IPS DF 4.7 (cell line): Measurements from ENCODE around the gene PSORS1C2.

Experiments
- DNase-seq: peaks from one replicate; pipeline ENCODE4 v3.0.0-alpha.2; 2013; ENCODE audit warnings: low spot score; ENCODE audit errors: extremely low read depth

Gene PSORS1C2

DNA sequence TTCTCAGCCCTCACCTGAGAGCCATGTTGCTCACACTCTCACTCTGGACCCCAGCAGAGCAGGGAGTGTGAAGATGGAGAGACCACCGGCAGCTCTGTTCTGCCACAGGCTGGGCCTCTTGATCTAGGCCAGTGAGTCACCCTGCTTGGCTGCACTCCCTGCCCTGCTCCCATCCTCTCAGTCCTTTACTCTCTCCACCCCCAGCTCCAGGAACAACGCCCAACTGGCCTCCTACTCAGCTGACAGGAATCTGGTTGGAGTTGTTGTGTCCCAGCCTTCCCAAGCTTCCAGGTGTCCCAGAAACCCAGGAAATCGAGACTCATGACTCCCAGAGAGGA is 24.4 kb downstream of the PSORS1C2 start, which contains the start of gene PSORS1C1:
TSS of gene PSORS1C1 (plus strand) at position 260 of the 338 bp plus-strand sequence. CDS start 14,833 bp downstream, outside the sequence.
- no peak for DNase-seq

- no peak for DNase-seq
Measured at GRCh38 chr6:31113861-31114540, 24.9 kb downstream of the PSORS1C2 start.

DNA sequence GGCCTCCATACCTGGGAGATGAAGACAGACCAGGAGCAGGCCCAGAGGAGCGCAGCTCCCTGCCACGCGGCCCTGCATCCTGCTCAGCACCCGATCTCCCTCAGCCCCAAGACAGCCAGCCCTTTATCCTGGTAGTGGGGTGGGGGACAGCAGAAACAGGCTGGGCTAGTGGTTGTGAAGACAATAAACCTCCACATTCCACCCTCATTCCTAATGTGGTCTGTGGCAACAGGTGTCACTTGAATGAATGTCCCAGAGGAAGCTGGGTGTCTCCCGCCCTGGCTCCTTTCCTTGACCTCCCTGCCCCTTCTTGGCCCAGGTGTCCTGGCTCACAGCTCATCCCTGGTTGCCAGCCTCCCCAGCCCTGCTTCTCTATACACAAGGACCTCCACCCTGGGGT is 26.4 kb downstream of the PSORS1C2 start, which contains the start of gene C6orf15:
TSS of gene C6orf15 (minus strand) at position 98 of the 400 bp plus-strand sequence. CDS start at position 78, 20 bp downstream.
- DNase-seq = no peak

DNA sequence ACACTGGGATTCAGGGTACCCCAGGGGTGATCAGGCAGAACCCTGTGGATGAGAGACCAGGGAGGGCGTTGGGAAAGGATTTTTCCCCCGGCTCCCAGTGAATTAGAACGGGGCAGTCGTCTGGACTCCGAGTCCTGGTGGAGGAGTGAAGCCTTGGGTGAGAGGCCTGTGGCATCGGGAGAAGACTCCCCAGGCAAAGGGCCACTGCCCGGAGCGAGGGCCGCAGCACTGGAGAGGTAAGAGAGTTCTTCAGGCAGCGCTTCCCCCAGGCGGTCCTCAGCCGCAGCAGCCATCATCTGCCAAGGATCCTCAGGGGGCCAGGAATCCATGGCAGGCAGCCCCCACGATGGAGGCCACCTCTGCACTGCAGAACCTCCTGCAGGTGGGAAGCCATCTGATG is 27.2 kb downstream of the PSORS1C2 start:
- no peak for DNase-seq

DNA sequence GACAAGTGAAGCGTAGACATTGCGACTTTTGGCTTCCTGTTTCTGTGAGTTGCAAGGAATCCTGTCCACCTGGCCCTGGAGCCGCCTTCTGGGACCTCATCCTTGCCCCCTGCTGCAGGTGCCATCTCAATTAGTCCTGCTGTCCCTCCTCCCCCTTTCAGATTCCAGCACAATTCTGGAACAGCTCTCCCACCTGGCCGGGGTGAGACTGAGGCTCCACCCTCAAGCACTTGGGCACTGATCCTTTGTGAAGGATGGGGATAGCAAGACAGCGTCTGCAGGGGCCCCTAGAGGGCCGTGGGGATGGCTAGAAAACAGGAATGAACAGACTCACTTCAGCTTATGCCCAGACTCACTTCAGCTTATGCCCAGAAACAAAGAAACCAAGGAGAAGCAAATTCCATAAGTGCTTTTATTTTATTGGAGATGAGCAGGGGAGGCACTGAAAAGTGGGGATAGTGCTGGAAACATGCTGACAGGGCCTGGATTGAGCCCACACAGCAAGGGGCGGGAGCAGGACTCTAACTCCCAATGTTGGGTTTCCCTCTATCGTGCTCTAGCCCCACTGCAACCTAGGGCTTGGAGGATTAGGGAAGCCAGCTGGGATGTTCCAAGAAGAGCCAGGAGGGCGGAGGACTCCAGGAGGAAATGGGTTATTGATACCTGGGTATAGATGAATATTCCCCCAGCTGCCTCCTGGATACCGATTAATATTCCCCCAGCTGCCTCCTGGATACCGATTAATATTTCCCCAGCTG is 27.9 kb downstream of the PSORS1C2 start:
- no peak for DNase-seq

DNA sequence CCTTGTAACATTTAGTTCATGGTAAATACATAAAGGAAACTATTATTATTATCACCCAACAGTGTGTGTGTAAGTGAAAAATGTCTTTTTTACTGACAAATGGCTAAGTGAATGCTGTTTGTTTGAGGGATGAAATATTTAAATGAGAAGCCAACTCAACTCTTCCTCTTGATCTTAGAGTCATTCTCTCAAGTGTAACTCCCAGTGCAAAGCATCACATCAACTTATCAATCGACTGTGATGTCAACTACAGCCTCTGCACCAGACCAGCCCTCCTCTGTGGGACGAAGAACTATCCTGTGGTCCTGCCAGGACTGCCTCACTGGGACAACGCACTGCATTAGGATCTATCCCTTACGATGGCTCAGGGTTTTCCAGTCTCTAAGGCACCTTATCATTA is 31.8 kb downstream of the PSORS1C2 start:
- DNase-seq = no peak

DNA sequence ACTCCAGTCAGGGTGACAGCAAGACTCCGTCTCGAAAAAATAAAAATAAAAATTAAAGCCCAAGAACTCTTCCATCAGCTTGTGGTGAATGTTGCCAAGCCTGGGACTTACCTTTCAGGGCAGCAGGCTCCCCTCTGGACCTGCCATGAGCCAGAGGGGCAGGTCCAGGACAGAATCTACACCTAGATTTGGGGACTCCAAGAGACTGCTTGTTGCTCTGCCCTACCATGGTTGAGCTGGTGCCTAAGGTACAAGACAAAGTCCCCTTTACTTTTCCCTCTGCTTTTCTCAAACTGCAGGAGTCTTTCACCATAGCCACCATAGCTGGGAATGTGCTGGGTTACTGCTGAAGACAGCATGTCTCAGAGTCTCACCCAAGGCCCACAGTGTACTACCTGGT is 35.7 kb downstream of the PSORS1C2 start:
- no peak for DNase-seq

DNA sequence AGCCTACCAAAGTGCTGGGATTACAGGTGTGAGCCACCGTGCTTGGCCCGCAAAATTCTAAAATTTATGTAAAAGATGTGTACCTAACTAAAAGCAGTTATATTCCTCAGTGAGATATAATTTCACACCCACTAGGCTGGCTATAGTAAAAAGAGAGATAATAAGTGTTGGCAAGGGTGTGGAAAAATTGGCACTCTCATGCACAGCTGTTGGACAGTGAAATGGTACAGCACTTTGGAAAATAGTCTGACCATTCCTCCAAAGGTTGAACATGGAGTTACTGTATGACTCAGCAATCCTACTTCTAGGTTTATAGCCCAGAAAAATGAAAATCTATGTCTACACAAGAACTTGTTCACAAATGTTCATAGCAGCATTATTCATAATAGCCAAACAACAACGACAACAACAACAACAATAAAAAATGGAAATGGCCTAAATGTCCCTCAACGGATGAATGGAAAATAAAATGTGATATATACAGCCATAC is 40.4 kb downstream of the PSORS1C2 start:
- DNase-seq = no peak

DNA sequence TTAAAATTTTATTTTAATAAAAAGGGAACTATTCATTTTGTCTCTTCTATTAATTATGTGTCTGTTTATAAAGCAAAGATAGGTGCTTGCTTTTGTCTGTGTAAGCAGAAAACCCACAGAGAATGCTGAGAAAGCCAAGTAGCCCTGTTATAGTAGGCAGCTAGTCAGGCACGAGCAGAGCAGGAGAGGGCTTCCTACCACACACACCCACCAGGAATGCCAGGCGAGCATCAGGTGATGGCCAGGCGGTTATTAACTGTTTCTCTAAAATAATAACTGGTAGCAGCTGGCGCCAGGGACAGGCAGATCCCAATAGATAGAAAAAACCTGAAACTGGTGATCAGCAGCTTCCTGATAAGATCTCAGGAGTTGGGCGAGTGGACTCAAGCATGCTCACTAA is 42.2 kb downstream of the PSORS1C2 start:
- DNase-seq = no peak

DNA sequence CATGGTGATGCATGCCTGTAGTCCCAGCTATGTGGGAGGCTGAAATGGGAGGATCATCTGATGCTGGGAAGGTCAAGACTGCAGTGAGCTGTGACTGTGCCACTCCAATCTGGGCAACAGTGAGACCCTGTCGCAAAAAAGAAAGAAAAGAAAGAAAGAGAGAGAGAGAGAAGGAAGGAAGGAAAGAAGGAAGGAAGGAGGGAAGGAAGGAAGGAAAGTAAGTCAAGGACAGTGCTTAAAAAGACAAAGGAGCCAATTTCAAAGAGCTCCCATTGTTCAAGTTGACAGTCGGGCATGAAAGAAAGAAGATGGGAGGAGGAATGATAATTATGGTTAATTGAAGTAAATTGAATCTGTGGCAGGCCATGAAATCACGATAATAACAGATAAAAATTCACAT is 42.7 kb downstream of the PSORS1C2 start:
- DNase-seq = no peak

DNA sequence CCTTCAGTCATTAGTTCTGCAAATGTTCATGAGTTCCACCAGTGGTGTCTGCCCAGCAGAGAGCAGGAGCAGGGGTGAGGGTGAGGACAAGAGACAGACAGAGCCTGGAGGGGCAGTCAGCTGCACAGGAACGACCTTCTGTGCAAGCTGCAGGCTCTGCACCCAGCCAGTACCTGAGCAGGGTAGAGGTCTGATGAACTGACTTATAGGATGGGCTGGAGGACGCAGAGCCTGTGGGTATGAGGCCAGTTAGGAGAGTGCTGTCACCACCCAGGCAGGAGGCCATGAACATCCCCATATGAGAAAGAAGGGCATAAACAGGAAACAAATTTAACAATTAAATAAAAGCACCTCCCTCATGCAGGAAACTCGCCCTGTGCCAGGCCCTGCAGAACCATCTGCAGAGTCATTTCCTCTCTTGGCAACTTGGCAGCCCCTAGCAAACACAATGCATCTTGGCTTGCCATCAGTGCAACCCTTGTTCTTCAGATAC is 44.4 kb downstream of the PSORS1C2 start:
- DNase-seq = no peak

- no peak for DNase-seq
Measured at GRCh38 chr6:31092769-31093505, 45.9 kb downstream of the PSORS1C2 start.

DNA sequence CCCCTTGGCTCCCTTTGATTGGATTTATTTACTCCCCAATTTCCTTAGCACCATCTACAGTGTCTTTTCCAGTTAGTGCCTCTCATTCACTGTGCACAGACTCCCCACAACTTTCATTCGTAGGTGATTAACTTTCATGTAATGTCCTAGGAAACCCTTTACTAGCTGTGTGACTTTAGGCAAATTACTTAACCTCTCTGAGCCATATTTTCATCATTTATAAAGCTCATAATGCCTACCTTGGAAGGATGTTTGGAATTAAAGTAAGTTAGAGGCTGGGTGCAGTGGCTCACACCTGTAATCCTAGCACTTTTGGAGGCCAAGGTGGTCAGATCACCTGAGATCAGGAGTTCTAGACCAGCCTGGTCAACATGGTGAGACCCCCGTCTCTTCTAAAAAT is 46.6 kb downstream of the PSORS1C2 start:
- no peak for DNase-seq

- DNase-seq = no peak
Measured at GRCh38 chr6:31091680-31092079, 47.2 kb downstream of the PSORS1C2 start.

DNA sequence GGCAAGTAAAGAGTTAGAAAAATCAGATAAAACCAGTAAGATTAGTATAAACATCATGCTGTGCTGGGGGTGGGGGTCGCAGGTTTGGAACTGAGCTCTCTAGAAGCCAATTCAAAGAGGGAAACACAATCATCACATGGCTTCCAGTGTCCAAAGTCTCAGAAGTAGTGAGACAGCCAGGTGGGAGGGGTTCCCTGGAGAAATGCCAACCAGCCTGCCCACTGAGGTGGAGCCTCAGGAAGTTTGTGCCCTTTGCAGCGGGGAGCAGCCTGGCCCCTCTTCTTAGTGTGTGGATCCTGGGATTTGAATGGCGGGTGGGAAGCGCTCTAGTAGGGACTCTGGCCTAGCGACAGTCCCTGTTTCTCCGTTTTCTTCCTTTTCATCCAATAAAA is 47.9 kb downstream of the PSORS1C2 start:
- DNase-seq = no peak

DNA sequence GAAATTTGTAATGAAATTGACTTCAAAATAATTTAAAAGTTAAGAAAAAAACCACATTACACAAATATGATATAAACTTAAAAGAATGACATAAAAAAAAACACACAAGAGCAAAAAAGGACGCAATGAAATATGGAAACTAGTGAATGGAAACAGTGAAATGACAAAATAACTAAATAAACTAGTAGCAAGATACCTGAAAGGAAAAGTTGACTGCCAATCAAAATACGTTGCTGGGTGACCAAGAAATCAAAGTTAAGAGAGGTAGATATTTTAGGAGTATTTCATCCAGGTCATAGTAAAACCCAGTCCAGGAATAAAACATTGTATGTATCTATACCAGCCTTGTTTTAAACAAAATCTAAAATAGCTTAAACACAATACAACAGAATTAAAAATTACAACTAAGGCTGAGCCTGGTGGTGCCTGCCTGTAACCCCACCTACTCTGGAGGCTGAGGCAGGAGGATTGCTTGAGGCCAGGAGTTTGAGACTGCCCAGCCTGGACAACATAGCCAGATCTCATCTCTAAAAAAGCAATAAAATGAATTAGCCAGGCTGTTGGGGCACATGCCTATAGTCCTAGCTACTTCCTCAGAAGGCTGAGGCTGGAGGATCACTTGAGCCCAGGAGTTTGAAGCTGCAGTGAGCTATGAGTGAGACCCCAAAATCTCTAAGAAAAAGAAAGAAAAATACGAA is 48.4 kb downstream of the PSORS1C2 start:
- no peak for DNase-seq
